Neural cell (in vitro differentiated cells): ENCODE results near the gene KATNIP. TPM values are rescaled to one million over a fixed set of nuclear protein-coding genes. Genes with fewer than 3 reads are reported as not detected.

Source experiments
- H2AFZ ChIP-seq: fragments of 200-600, 300-800 bp; sonication (generic), shearing (Covaris generic); 2 replicates; pipeline ENCODE4 v1.6.0; 2014; ENCODE audit warnings: low read depth, mild to moderate bottlenecking, antibody characterized with exemption, low read length, moderate library complexity
- H3F3A ChIP-seq: fragments of 200-600 bp; shearing (Covaris generic); 2 replicates; pipeline ENCODE4 v1.6.1; 2016; ENCODE audit warnings: mild to moderate bottlenecking, moderate library complexity, mixed read lengths, antibody characterized with exemption, low read length; ENCODE audit not compliant: insufficient read depth, poor library complexity, severe bottlenecking
- H3K27ac ChIP-seq: fragments of 200-600, 300-800 bp; sonication (generic), shearing (Covaris generic); 2 replicates; pipeline ENCODE4 v1.5.1; 2014; ENCODE audit warnings: mild to moderate bottlenecking, low read length, moderate library complexity
- H3K27me3 ChIP-seq: fragments of 300-800, 200-600 bp; sonication (generic), shearing (Covaris generic); 2 replicates; pipeline ENCODE4 v1.6.0; 2014; ENCODE audit warnings: mild to moderate bottlenecking, low read depth, low read length, moderate library complexity; ENCODE audit not compliant: insufficient read depth
- H3K36me3 ChIP-seq: fragments of 300-800, 200-600 bp; sonication (generic), shearing (Covaris generic); 2 replicates; pipeline ENCODE4 v1.5.1; 2014; ENCODE audit warnings: mild to moderate bottlenecking, antibody characterized with exemption, low read length, moderate library complexity; ENCODE audit not compliant: insufficient read depth
- H3K4me2 ChIP-seq: fragments of 300-800, 200-600 bp; sonication (generic), shearing (Covaris generic); 2 replicates; pipeline ENCODE4 v1.6.0; 2014; ENCODE audit warnings: mild to moderate bottlenecking, low read length
- H3K4me3 ChIP-seq: fragments of 300-800, 200-600 bp; sonication (generic), shearing (Covaris generic); 2 replicates; pipeline ENCODE4 v1.5.1; 2014; ENCODE audit warnings: mild to moderate bottlenecking, low read length, moderate library complexity
- H3K79me2 ChIP-seq: fragments of 200-600 bp; shearing (Covaris generic); replicated peaks from 2 replicates; pipeline ENCODE4 v1.6.0; 2014; ENCODE audit warnings: mild to moderate bottlenecking, low read length, moderate library complexity; ENCODE audit not compliant: insufficient read depth
- H3K9ac ChIP-seq: fragments of 300-800, 200-600 bp; sonication (generic), shearing (Covaris generic); 2 replicates; pipeline ENCODE4 v1.6.1; 2016; ENCODE audit warnings: mild to moderate bottlenecking, low read length, mixed read lengths
- H3K9me2 ChIP-seq: fragments of 200-600 bp; shearing (Covaris generic); 2 replicates; pipeline ENCODE4 v1.6.1; 2016; ENCODE audit warnings: mild to moderate bottlenecking, low read length, mixed read lengths; ENCODE audit not compliant: insufficient read depth
- H3K9me3 ChIP-seq: fragments of 200-600, 300-800 bp; sonication (generic), shearing (Covaris generic); 2 replicates; pipeline ENCODE4 v1.6.1; 2016; ENCODE audit warnings: mild to moderate bottlenecking, mixed run types, low read length, moderate library complexity, mixed read lengths
- H4K20me1 ChIP-seq: fragments of 200-600 bp; shearing (Covaris generic); 2 replicates; pipeline ENCODE4 v1.6.1; 2016; ENCODE audit warnings: mild to moderate bottlenecking, mixed run types; ENCODE audit not compliant: insufficient read depth
- EP300 ChIP-seq: fragments of 450-650 bp; conservative IDR thresholded peaks from 2 replicates; pipeline ENCODE4 v1.6.1; 2014; ENCODE audit warnings: antibody characterized with exemption, mild to moderate bottlenecking, moderate library complexity; ENCODE audit not compliant: poor library complexity, severe bottlenecking
- EZH2 ChIP-seq: fragments of 200-600, 300-800 bp; shearing (Covaris generic), sonication (generic); IDR thresholded peaks from 2 replicates; pipeline ENCODE4 v1.6.1; 2014; ENCODE audit warnings: antibody characterized with exemption, low read length, borderline replicate concordance, mild to moderate bottlenecking; ENCODE audit not compliant: insufficient read depth, poor library complexity, severe bottlenecking
- MXI1 ChIP-seq: fragments of 450-650 bp; conservative IDR thresholded peaks from 2 replicates; pipeline ENCODE4 v1.6.1; 2014; ENCODE audit warnings: antibody characterized with exemption, mild to moderate bottlenecking; ENCODE audit not compliant: poor library complexity, severe bottlenecking
- POLR2AphosphoS5 ChIP-seq: IDR thresholded peaks from 2 replicates; pipeline ENCODE4 v1.6.1; 2012
- RAD21 ChIP-seq: fragments of 450-650 bp; conservative IDR thresholded peaks from 2 replicates; pipeline ENCODE4 v1.6.1; 2014; ENCODE audit warnings: antibody characterized with exemption, mild to moderate bottlenecking, moderate library complexity
- SMC3 ChIP-seq: fragments of 450-650 bp; conservative IDR thresholded peaks from 2 replicates; pipeline ENCODE4 v1.6.1; 2014; ENCODE audit warnings: antibody characterized with exemption, mild to moderate bottlenecking, moderate library complexity; ENCODE audit not compliant: poor library complexity
- TAF1 ChIP-seq: IDR thresholded peaks from 2 replicates; pipeline ENCODE4 v1.6.1; 2012; ENCODE audit warnings: low read depth
- polyA plus RNA-seq: library from polyadenylated mRNA; depleted of rRNA; stranded (reverse); fragments of >200 nt; gene quantifications from 2 replicates; pipeline ENCODE4 v1.2.3, GENCODE V29; 2014
- TF ChIP-seq, protein P1 (sequence below): fragments of 450-650 bp; IDR thresholded peaks from 2 replicates; pipeline ENCODE4 v1.5.1; 2014; ENCODE audit warnings: antibody characterized with exemption, mild to moderate bottlenecking, moderate library complexity; ENCODE audit not compliant: poor library complexity, severe bottlenecking
- TF ChIP-seq, protein P2 (sequence below): IDR thresholded peaks from 2 replicates; pipeline ENCODE4 v1.6.1; 2012; ENCODE audit warnings: borderline replicate concordance

KATNIP gene
- polyA plus RNA-seq, 1 donor from 2014 or later, result 6.4 TPM

DNA sequence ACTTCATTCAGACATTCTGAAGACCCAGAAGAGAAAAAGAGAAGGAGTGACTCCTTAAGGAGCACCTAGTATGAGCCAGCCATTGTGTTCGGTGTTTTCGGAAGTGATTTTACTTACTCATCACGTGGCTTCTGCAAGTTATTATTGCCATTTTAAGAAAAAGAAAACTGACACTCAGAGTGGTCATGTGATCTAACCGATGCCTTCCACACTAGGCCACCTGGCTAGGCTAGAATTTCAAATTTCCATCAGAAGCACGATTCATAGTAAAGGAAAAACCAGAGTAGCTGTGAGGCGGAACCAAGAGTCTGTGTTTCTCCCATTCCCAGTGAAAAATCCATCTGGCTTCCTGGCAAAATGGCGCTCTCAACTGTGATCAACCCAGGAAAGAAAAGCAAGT lies 32.3 kb upstream of the KATNIP start:
- TF ChIP-seq TAF1, result no peak
- TF ChIP-seq RAD21, result no peak
- TF ChIP-seq SMC3, result no peak
- TF ChIP-seq POLR2AphosphoS5, result no peak
- no peak for TF ChIP-seq MXI1
- TF ChIP-seq, protein P1, sequence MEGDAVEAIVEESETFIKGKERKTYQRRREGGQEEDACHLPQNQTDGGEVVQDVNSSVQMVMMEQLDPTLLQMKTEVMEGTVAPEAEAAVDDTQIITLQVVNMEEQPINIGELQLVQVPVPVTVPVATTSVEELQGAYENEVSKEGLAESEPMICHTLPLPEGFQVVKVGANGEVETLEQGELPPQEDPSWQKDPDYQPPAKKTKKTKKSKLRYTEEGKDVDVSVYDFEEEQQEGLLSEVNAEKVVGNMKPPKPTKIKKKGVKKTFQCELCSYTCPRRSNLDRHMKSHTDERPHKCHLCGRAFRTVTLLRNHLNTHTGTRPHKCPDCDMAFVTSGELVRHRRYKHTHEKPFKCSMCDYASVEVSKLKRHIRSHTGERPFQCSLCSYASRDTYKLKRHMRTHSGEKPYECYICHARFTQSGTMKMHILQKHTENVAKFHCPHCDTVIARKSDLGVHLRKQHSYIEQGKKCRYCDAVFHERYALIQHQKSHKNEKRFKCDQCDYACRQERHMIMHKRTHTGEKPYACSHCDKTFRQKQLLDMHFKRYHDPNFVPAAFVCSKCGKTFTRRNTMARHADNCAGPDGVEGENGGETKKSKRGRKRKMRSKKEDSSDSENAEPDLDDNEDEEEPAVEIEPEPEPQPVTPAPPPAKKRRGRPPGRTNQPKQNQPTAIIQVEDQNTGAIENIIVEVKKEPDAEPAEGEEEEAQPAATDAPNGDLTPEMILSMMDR, result no peak
- TF ChIP-seq, protein P2, sequence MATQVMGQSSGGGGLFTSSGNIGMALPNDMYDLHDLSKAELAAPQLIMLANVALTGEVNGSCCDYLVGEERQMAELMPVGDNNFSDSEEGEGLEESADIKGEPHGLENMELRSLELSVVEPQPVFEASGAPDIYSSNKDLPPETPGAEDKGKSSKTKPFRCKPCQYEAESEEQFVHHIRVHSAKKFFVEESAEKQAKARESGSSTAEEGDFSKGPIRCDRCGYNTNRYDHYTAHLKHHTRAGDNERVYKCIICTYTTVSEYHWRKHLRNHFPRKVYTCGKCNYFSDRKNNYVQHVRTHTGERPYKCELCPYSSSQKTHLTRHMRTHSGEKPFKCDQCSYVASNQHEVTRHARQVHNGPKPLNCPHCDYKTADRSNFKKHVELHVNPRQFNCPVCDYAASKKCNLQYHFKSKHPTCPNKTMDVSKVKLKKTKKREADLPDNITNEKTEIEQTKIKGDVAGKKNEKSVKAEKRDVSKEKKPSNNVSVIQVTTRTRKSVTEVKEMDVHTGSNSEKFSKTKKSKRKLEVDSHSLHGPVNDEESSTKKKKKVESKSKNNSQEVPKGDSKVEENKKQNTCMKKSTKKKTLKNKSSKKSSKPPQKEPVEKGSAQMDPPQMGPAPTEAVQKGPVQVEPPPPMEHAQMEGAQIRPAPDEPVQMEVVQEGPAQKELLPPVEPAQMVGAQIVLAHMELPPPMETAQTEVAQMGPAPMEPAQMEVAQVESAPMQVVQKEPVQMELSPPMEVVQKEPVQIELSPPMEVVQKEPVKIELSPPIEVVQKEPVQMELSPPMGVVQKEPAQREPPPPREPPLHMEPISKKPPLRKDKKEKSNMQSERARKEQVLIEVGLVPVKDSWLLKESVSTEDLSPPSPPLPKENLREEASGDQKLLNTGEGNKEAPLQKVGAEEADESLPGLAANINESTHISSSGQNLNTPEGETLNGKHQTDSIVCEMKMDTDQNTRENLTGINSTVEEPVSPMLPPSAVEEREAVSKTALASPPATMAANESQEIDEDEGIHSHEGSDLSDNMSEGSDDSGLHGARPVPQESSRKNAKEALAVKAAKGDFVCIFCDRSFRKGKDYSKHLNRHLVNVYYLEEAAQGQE, result no peak
- TF ChIP-seq EZH2, result no peak
- TF ChIP-seq EP300, result no peak
- H3F3A ChIP-seq, result no peaks in the 10 kb centered on the region
- no peak overlapping the region for H3K9ac ChIP-seq
- no peaks in the 10 kb centered on the region for H3K27me3 ChIP-seq
- no peak overlapping the region for H2AFZ ChIP-seq
- H3K27ac ChIP-seq, result no peak overlapping the region
- no peaks in the 10 kb centered on the region for H3K9me2 ChIP-seq
- no peak overlapping the region for H3K4me3 ChIP-seq
- H3K36me3 ChIP-seq, result peaks cover 9% of the 10 kb centered on the region
- no peaks in the 10 kb centered on the region for H4K20me1 ChIP-seq
- no peaks in the 10 kb centered on the region for H3K9me3 ChIP-seq
- no peak overlapping the region for H3K4me2 ChIP-seq
- no peaks in the 10 kb centered on the region for H3K79me2 ChIP-seq

DNA sequence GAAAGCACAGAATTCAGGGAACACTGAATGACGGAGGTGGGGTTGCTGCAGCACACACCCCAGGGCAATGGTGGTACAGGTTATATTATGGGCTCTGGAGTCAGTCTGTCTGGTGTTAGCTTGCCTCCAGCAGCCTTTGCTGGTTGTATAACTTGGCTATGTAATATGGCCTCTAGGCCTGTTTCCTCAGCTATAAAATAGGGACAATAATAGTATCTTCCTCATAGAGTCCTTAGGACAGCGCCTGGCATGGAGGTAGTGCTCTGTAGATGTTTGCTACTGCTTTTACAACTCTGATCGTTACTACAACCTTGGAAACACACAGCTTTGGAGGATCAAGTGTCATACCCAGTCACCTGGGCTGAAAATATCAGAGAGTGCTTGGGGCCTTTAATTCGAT lies 31.7 kb upstream of the KATNIP start:
- Histone ChIP-seq H3K4me3 (no peak overlapping the region), H3K9me3 (no peaks in the 10 kb centered on the region), H3K9me2 (no peaks in the 10 kb centered on the region), H3K79me2 (no peaks in the 10 kb centered on the region), H3K36me3 (peaks cover 6% of the 10 kb centered on the region), H4K20me1 (no peaks in the 10 kb centered on the region), H3K27ac (no peak overlapping the region), H3F3A (no peaks in the 10 kb centered on the region), H3K27me3 (no peaks in the 10 kb centered on the region), H2AFZ (no peak overlapping the region), H3K4me2 (no peak overlapping the region), H3K9ac (no peak overlapping the region)
- no peak for TF ChIP-seq EP300
- TF ChIP-seq, protein P2, result no peak
- no peak for TF ChIP-seq EZH2
- no peak for TF ChIP-seq RAD21
